HG02623 (cell line): ENCODE results near the gene IPP.
"Not testable (repeated sequence)": the region's sequence is repeated elsewhere in the genome, so short reads cannot be mapped to it uniquely, and the experiment has no call there.

Source experiments
- ATAC-seq: cut with Tn5 transposase; IDR thresholded peaks from one replicate; pipeline ENCODE4 v1.9.1; 2021; ENCODE audit warnings: moderate library complexity; ENCODE audit not compliant: unreplicated experiment

The IPP gene

DNA sequence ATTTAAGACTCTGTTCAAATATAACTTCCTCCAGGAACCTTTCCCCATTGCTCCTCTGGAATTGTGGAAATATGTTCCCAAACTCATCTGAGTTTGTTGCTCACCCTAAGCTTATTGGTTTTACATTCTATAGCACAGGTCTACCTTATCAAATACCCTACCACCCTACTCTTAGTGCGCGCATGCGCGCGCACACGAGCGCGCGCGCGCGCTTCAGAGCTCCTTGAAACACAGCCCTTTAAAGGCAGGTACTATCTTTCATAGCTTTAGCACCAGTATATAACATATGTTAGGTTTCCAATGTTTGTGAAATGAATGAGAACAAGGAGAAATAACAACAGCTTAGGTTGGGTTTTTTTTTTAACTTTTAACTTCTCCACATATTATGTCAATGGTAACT is 3.5 kb downstream of the IPP start:
- ATAC-seq = no peak

DNA sequence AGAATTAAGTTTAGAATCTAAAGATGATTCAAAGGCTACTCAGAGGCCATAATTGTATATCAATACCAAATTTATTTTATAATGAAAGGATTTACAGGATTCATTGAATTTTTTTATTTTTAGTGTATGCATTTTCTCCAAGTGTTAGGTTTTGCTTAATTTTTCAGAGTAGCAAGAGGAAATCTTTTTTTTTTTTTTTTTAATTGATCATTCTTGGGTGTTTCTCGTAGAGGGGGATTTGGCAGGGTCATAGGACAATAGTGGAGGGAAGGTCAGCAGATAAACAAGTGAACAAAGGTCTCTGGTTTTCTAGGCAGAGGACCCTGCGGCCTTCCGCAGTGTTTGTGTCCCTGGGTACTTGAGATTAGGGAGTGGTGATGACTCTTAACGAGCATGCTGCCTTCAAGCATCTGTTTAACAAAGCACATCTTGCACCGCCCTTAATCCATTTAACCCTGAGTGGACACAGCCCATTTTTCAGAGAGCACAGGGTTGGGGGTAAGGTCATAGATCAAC is 10.8 kb downstream of the IPP start:
- not testable (repeated sequence) for ATAC-seq

DNA sequence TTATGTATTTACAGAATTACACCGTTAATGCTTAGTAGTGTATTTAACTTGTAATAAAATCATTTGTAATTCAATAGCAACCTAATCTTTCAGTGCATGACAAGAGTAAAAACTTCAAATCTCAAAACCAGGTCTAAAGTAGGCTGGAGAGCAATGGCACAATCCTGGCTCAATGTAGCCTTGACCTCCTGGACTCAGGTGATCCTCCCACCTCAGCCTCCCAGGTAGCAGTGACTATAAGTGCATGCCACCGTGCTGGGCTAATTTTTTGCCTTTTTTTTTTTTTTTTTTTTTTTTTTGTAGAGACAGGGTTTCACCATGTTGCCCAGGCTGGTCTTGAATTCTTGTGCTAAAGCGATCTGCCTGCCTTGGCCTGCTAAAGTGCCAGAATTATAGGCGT is 11.3 kb downstream of the IPP start:
- no peak for ATAC-seq

DNA sequence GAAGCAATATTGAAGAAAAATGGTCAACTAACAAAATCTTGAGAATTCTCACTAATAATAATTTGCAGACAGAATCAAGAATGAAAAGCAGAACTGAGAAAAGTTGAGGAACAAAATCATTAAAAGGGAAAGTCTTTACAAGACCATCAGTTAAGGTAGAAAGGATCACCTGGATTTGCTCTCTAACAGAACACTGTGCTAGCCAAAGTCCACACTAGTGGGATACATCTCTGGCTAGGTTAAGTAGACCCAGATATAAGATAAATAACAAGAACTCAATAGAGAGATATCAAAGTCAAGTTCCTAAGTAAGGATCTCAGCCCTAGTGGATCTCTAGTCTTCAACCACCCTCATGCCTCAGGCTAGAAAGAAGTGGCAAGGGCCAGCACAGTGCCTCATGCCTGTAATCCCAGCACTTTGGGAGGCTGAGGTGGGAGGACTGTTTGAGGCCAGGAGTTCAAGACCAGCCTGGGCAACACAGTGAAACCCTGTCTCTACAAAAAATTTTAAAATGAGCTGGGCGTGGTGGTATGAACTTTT is 19.6 kb downstream of the IPP start:
- ATAC-seq = no peak

DNA sequence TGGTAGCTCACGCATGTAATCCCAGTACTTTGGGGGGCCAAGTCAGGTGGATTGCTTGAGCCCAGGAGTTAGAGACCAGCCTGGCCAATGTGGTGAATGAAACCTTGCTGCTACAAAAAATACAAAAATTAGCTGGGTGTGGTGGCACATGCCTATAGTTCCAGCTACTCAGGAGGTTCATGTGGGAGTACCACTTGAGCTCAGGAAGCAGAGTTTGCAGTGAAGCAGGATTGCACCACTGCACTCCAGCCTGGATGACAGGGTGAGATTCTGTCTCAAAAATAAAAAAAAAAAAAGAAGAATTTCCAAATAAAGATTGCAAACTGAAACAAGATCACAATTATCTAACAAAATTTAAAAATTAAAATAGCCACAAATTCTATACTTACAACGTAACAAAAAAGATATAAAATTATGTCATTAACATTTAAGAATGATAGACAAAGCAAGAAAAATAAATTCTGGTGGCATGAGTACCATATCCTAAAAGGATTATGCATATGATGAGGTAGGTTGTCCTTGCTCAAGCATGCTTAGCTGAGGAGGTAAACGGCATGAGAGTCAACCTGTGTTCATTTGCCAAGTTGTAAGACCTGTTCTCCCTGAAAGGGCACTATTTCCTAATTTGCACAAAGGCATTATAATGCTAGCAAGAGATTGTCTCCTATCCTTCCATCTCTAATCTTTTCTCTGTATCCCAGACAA is 20.2 kb downstream of the IPP start:
- ATAC-seq = no peak

DNA sequence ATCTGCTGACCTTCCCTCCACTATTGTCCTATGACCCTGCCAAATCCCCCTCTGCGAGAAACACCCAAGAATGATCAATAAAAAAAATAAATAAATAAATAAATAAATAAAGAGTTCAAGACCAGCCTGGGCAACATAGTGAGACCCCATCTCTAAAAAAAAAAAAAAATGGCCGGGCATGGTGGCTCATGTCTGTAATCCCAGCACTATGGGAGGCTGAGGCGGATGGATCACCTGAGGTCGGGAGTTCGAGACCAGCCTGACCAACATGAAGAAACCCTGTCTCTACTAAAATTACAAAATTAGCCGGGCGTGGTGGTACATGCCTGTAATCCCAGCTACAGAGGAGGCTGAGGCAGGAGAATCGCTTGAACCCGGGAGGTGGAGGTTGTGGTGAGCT is 24.4 kb downstream of the IPP start:
- not testable (repeated sequence) for ATAC-seq

DNA sequence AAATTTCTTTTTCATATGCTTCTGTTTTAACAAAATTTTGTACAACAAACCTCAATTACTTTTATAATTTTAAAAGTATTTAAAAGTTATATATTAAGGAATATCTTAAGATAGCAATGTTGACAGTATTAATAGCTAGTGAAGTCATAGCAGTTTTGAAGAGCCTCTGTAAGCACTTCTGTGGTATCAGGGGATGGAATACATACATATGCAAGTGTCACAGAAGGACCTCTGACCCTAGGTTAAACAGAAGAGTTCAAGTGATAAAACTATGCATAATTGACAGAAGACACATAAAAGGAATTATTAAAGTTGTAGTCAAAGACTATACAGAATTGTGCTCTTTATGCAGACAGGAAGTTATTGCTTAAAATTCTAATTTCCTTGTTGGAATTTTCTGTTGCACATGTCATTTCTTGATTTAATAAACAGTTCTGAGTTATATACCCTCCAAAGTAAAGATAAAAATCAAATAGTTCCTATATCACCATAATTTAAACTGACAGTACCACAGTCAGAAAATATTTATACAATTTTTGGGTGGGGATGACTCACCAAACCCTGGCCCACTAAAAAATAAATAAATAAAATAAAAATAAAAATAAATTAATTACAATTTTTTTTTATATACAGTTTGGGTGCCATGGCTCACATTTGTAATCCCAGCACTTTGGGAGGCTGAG is 27.1 kb downstream of the IPP start:
- ATAC-seq = no peak

DNA sequence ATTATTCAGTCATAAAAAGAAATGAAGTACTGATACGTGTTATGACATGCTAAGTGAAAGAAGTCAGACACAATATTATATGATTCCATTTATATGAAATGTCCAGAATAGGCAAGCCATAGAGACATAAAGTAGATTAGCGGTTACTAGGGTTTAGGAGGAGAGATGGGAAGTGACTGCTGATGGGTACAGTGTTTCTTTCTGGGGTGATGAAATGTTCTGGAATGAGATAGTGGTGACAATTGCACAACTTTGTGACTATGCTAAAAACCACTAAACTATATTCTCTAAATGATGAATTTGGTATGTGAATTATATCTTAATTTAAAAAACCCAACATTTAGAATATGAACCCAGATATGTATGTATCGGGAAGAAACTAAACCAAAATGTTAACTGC is 27.6 kb downstream of the IPP start:
- no peak for ATAC-seq

DNA sequence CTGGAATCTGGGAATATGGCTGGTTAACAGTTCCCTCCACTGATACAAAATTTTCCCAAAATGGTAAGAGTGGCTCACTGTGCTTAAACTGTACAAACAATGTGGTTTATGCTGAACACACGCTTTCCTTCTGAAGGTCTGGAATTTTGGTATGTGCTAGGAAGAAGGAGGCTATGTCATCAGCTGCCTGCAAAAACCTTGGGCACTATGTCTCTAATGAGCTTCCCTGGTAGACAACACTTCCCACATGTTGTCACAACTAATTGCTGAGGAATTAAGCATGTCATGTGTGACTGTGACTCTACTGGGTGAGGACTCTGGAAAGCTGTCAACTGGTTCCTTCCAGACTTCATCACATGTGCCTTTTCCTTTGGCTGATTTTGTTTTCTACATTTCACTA is 29.2 kb downstream of the IPP start:
- ATAC-seq = no peak

DNA sequence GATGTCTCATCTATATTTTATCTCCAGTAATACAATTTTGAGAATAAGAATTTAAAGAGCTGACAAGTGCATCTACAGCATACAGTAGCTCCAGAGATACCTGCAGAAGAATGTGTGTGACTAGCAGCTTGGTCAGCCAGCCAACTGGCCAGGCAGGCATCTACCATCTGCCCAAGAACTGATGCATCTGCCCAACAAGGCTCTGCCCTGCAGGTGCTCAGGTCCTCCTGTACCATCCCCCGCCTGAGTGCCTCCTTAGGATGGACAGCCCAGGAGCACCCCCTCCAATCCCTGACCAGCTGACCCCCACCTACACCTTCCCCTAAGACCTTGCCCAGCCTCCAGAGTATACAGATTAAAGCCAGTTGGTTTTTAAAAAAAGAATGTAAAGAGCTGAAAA is 32.2 kb downstream of the IPP start:
- ATAC-seq = no peak

DNA sequence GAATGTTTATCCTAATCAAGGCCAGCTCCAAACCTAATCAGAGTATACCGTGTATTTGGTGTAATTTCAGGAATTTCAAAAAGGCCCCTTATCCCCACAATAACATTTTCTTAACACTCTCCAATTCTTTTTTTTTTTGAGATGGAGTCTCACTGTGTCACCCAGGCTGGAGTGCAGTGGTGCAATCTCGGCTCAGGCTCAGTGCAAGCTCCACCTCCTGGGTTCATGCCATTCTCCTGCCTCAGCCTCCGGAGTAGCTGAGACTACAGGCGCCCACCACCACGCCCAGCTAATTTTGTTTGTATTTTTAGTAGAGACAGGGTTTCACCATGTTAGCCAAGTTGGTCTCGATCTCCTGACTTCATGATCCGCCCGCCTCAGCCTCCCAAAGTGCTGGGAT is 33.1 kb downstream of the IPP start:
- ATAC-seq = not testable (repeated sequence)

DNA sequence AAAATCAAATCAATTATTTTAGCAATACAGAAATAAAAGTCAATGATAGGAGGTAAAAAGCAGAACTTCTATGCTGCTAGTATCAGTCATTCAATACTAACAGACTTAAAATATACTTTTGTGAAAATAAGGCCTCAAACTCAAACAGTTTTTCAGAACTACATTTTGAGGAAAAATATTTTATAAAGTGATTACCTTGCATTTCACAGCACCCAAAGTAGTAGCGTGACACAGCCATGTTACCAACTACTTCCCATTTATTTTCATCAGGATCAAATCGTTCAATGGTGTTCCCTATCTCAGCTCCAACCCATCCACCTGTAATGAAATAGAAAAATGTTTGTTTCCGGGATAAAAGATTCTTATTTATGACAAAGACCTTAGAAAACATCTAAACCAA is 33.8 kb downstream of the IPP start:
- no peak for ATAC-seq

DNA sequence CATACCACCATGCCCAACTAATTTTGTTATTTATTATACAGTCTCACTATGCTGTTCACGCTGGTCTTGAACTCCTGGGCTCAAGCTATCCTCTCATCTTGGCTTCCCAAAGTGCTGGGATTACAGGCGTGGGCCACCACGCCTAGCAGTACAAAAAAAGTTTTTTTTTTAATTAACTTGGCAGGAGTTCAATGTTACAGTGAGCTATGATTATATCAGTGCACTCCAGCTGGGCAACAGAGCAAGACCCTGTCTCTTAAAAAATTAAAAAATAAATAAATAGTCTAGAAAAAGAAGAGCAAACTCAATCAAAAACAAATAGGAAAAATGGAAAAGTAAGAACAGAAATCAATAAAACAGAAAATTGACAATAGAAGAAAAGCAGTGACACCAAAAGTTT is 36.7 kb downstream of the IPP start:
- no peak for ATAC-seq

DNA sequence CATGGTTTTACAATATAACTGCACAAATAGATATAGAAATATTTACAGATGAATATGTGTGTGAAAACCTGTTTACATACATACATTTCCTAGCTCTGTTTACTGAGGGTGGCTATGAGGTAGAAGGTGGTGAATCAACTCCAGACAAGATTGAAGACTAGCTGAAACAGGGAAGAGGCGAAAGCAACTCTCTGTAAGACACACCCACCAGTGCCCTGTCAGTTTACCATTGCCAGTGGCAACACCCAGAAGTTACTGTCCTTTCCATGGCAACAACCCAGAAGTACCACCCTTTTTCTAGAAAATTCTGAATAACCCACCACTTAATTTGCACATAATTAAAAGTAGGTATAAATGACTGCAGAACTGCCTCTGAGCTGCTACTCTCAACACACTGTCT is 45.8 kb downstream of the IPP start:
- ATAC-seq = no peak

DNA sequence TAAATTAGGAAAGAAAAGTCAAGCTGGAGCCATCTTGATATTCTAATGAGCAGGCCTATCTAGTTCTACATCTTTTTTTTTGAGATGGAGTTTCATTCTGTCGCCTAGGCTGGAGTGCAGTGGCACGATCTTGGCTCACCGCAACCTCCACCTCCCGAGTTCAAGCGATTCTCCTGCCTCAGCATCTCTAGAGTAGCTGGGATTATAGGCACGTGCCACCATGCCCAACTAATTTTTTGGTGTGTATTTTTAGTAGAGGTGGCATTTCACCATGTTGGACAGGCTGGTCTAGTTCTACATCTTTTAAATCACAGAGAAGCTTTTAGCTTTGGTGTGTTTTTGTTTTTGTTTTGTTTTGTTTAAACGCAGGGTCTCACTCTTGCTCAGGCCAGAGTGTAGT is 55.6 kb downstream of the IPP start:
- ATAC-seq = no peak

DNA sequence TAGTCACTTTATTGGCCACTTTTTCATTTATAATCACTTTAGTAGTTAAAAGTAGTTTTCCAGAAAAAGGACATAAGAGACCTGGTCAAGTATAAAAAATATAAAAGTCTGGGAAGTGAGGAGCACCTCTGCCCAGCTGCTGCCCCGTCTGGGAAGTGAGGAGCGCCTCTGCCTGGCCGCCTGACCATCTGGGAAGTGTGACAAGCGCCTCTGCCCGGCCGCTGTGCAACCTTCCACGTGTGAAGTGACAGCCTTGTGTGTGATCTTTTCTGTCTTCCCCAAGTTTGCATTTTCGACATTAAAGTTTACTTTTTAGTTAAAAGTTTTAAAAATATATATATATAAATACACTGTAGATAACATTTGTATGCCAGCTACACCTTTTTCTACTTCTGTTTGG is 56.6 kb downstream of the IPP start:
- not testable (repeated sequence) for ATAC-seq

DNA sequence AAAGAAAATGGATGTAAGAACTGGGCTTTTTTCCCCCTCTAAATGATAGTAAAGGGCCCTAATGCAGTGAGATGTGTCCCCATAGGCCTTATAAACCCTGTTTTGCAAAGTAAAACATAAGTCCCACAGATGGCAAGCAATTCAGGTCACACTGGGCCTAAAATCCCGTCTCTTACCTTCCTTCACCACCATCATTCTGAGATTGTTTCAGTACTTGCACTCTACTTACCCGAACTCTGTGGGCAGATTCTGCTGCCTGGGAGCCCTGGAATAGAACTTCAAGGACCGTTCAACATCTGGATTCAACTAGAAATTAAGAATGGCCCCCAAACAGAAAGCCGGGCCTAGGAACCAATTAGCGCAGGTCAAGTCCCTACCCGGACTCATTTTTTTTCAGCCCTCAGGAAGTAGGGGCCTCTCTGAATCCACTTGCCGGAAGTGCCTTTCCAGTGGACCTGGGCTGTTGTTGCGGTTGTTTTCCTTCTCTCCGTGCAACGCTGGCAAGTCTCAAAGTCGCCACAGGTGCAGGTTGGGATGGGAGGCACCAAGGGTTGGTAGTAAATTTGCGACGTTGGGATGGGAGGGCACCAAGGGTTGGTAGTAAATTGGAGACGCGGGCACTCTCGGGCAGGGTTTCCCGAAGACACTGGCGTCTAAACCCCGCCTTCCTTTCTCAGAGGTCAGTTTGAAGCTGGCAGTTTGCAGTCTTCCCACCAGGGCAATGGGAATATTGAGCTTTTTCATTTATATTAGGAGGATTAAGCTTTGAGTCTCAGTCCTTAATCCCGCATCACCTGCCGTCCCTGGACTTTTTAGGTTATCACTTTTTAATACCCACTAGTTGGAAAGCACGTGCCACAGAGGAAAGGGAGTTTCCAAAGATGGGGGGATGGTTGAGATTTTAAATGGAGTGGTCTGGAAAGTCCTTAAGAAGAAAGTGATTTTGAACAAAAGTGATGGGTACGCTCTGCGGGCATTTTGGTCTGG is 62.4 kb downstream of the IPP start, which contains the start of gene TMEM69:
TSS of gene TMEM69 (plus strand) at position 428 of the 987 bp plus-strand sequence. CDS start 2,888 bp downstream, outside the sequence.
- ATAC-seq = no peak

DNA sequence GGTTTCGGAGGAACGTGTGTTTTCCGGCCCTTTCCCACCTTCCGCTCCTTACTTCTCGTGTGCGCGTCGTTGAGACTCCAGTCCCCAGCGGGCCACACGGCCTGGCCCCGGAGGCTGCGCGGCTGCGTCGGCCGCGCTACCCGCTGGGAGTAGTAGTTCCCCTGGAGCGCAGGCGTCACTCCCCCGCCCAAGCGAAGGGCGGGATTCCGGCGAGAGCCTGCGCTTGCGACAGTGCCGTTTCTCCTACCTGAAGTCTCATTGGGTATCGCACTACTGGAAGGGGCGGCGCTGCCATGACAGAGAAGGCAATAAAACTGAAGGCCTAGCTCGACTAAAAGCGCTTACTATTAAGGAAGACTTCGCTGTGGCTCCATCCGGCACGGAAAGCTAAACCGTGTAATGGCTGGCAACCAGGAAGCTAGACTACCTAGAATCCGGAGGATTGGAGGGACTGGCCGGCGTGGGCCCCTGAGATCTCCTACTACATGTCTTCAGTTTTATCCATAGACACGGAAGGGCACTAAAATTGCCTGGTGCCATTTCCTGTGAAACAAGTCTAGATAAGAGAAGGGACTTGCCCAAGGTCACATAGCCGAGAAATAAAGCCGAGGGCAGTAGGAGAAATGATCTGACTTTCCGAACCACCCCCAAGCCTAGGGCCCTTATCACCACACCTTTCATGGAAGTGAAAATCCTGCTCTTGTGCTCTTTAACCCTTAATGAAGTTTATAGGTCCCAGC is 63.3 kb downstream of the IPP start:
- ATAC-seq = peak; percentile 61

DNA sequence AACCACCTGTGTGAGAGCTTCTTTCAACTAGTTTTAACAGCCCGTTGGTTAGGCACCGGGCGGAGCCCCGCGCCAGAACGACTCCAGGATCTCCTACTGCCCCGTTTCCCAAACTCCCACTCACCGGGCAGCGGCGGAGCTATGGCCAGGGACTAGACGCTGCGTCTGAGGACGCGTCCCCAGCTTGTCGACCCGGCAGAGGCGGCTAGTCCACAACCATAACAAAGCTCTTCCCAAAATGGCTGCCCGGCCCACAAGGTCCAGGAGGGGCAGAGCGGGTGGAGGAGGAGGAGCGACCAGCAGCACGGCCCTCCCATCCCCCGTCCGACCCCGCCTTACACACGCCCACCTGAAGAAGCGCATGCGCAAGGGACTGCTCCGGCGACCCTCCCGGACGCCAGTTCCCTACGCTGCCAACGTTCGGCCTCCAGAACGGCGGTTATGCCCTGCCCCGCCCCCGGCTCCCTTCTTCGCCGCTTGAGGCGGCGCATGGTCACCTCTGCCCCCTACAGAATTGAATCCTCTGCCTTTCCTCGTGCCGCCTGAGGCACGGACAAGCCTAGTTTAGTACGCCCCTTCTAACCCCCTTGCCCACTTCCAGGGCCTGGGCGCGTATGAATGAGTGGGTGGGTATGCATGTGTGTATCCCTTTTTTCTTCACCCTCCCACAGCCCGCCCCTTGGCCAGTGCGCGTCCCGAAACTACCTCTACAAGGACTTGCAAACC is 64.0 kb downstream of the IPP start, which contains the start of gene GPBP1L1:
TSS of gene GPBP1L1 (minus strand) at position 246 of the 726 bp plus-strand sequence. CDS start 27,446 bp downstream, outside the sequence.
- peak; percentile 59 for ATAC-seq

DNA sequence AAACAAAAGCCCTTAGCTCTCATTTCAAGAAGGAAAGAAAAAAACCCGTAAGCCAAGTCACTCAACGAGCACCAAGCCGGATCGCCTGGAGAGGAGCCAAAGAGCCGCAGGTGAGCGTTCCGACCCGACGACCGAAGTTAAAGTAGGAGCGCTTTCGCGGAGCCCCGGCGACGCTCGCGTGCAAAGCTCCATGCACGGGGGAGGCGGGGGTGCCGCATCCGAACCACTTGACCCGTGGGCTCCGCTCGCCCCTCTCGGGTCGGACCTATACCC is 64.5 kb downstream of the IPP start:
- ATAC-seq = no peak
